ENCODE measurements around the gene ARHGAP24.

DNA sequence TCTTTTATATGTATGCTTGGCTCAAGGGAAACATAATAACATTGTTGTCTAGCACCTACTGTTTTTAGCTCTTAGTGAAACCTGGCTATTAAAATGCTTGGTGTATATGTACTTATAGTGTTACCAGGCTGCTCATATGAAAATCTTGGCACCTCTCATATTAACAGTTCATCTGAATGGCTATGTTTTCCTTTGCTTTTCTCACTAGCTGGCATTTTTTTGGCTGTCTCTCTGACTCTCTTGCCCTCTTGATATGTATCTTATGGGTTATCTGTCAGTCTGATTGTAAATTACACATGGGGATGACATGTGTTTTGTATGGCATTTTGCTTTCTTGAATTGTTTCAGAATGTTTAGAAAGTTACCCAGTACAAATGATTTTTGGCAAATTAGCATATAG lies 158.0 kb downstream of the ARHGAP24 start:
- TF ChIP-seq POLR2A (IDR thresholded peaks at IDR 0.05) = no peak
- TF ChIP-seq CTCF (IDR thresholded peaks at IDR 0.05) = no peak
- no peak for TF ChIP-seq EP300 (IDR thresholded peaks at IDR 0.05)
